Non-pigmented ciliary epithelial cell (primary cell): ENCODE measurements around the gene TMEM259.

ENCODE experiments used
- DNase-seq: peaks from one replicate; pipeline ENCODE4 v3.0.0-alpha.2; 2010; ENCODE audit warnings: low read depth

The TMEM259 gene

DNA sequence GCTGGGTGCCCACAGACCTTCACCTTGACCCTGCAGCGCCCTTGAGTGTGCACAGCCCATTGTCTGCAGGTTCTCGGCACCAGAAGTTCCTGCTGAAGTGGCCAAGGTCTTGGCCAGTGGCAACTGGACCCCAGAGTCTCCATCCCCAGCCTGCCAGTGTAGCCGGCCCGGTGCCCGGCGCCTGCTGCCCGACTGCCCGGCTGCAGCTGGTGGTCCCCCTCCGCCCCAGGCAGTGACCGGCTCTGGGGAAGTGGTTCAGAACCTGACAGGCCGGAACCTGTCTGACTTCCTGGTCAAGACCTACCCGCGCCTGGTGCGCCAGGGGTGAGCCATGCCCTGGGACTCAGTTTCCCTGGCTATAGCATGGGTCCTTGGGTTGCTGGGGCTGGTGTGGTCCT, 34.1 kb upstream of the TMEM259 start:
- DNase-seq = no peak

DNA sequence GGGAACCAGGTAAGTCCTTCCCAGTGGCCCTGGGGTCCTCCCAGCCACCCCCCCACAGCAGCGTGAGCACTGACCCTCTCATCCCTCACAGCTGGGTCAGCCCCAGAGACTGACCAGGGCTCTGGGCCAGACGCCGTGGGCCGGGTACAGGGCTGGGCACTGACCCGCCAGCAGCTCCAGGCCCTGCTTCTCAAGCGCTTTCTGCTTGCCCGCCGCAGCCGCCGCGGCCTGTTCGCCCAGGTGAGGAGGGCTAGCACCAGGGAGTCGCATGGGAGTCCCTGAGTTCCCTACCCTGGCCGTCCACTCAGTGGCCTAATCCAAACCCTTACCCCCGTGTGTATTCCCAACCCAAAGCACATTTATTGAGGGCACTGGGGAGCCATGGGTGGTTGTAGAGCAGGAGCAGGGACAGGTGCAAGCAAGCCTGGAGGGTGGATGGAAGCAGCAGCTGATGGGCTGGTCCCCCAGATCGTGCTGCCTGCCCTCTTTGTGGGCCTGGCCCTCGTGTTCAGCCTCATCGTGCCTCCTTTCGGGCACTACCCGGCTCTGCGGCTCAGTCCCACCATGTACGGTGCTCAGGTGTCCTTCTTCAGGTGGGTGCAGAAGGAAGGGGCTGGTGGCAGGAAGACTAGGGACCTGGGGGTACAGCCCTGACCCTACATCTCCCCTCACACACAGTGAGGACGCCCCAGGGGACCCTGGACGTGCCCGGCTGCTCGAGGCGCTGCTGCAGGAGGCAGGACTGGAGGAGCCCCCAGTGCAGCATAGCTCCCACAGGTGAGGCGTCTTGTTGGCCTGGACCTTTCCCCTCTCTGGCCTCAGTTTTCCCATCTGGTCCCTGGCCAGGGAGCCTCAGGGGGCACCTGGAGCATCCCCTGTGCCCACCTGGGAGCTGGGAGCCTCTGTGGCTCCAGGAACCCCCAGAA, 33.4 kb upstream of the TMEM259 start:
- no peak for DNase-seq

DNA sequence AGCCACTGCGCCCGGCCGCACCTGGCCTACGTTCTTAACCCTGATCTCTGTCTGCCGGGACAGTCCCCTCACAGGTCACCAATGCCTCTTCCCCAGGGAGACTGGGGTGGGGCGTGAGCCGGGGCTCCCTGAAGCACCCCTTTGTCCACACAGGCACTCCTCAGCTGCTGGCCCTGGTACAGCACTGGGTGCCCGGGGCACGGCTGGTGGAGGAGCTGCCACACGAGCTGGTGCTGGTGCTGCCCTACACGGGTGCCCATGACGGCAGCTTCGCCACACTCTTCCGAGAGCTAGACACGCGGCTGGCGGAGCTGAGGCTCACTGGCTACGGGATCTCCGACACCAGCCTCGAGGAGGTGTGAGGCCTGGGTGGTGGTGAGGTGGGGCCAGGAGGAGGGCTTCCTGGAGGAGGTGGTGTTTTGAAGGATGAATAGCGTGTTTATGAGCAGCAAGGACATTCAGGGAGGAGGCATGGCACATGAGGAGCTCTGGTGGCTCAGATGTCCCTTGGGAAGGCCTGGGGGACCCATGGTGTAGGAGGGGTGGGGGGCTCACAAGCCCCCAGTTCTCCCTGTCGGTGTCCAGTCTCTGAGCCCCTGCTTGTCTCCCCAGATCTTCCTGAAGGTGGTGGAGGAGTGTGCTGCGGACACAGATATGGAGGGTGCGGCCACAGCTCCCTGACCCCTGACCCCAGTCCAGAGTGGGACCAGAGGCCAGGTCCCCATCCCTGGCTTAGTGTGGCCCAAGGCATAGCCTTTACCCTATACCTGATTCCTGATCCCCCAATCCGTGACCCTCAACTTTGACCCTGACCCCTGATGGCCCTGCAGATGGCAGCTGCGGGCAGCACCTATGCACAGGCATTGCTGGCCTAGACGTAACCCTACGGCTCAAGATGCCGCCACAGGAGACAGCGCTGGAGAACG, 32.5 kb upstream of the TMEM259 start:
- no peak for DNase-seq

DNA sequence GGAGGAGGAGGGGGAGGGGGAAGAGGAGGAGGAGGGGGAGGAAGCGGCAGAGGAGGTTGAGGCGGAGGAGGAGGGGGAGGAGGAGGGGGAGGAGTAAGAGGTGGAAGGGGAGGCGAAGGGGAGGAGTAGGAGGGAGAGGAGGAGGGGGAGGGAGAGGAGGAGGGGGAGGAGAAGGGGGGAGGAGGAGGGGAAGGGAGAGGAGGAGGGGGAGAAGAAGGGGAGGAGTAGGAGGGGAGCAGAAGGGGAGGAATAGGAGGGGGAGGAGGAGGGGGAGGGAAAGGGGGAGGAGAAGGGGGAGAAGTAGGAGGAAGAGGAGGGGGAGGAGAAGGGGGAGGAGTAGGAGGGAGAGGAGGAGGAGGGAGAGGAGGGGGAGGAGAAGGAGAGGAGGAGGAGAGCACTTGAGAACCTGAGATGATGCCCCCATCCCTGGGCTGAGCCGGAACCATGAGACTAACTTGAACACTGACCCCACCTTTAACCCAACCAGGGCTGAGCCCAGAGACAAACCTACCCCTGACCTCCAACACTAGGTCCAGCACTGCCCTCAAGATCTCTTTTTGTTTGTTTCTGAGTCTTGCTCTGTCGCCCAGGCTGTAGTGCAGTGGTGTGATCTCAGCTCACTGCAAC, 31.5 kb upstream of the TMEM259 start:
- no peak for DNase-seq

DNA sequence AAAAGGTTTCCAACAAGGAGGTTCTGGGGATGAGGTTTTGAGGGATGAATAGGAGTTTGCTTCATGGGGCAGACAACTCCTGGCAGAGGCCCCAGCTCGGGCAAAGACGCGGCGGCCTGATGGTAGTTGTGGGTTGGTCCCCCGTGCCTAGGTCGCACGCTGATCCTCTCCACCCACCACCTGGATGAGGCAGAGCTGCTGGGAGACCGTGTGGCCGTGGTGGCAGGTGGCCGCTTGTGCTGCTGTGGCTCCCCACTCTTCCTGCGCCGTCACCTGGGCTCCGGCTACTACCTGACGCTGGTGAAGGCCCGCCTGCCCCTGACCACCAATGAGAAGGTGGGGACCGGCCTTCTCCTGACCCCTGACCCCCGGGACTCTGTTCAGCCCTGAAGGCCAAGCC, 30.9 kb upstream of the TMEM259 start:
- DNase-seq = no peak

DNA sequence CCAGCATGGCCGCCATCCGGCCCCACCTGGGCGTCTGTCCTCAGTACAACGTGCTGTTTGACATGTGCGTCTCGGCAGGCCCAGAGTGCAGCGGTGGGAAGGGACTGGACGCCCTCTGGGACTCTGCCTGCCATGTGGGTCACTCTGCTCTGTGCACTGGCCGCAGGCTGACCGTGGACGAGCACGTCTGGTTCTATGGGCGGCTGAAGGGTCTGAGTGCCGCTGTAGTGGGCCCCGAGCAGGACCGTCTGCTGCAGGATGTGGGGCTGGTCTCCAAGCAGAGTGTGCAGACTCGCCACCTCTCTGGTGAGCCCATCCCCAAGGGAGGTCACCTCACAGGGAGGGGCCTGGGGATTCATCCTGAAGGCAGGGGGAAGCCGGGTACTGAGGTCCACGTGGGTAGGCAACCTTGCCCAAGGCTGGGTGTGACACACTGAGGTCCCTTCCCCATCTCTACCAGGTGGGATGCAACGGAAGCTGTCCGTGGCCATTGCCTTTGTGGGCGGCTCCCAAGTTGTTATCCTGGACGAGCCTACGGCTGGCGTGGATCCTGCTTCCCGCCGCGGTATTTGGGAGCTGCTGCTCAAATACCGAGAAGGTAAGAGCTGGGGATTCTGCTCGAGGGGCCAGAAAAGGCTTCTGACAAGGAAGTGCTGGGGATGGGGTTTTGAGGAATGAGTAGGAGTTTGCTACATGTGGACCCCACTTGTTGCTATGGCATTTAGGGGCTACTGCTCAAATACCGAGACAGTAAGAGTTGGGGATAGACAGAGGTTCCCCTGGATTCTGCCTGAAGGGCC, 30.3 kb upstream of the TMEM259 start:
- DNase-seq = no peak

DNA sequence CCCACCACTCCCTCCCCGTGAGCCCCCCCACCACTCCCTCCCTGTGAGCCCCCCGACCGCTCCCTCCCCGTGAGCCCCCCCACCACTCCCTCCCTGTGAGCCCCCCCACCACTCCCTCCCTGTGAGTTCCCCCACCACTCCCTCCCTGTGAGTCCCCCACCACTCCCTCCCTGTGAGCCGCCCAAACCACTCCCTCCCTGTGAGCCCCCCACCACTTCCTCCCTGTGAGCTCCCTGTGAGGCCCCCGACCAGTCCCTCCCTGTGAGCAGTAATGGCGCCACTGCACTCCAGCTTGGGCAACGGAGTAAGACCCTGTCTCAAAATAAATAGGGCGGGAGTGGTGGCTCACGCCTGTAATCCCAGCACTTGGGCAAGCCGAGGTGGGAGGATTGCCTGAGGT, 28.9 kb upstream of the TMEM259 start:
- DNase-seq = no peak

DNA sequence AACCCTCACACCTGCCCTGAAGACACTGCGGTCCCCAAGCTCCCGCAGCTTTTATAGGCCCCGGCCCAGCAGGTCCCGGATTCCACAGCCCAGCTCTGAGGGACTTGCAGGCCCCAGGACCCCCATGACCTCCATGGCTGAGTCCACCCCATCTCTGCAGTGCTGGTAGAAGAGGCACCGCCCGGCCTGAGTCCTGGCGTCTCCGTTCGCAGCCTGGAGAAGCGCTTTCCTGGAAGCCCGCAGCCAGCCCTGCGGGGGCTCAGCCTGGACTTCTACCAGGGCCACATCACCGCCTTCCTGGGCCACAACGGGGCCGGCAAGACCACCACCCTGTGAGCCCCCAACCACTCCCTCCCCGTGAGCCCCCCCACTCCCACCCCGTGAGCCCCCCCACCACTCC, 28.2 kb upstream of the TMEM259 start:
- no peak for DNase-seq

DNA sequence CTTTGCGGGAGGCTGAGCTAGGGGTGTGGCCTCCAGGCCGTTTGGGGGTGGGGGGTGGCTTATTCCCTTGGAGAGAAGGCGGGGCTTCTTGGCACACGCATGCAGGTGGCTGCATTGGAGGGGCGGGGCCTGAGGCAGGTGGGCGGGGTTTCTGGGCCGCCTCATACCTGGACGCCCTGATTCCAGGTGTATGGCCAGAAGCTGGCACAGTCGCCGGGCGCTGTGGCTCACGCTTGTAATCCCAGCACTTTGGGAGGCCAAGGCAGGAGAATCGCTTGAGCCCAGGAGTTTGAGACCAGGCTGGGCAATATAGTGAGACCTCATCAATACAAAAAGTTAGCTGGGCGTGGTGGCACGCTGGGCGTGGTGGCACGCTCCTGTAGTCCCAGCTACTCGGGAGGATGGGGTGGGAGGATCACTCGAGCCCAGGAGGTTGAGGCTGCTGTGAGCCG, 26.8 kb upstream of the TMEM259 start:
- DNase-seq = no peak

DNA sequence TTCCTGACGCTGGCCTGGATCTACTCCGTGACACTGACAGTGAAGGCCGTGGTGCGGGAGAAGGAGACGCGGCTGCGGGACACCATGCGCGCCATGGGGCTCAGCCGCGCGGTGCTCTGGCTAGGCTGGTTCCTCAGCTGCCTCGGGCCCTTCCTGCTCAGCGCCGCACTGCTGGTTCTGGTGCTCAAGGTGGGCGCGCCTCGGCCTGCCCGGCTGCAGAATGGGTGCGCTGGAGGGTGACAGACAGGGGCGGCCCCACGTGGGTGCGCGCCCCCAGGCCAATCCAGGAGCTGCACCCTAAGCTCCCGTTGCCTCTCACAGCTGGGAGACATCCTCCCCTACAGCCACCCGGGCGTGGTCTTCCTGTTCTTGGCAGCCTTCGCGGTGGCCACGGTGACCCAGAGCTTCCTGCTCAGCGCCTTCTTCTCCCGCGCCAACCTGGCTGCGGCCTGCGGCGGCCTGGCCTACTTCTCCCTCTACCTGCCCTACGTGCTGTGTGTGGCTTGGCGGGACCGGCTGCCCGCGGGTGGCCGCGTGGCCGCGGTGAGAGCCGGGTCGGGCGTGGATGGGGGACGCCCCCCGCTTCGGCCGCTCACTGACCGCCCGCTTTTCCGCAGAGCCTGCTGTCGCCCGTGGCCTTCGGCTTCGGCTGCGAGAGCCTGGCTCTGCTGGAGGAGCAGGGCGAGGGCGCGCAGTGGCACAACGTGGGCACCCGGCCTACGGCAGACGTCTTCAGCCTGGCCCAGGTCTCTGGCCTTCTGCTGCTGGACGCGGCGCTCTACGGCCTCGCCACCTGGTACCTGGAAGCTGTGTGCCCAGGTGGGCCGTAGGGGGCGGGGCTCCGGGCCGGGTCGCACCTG, 26.1 kb upstream of the TMEM259 start:
- no peak for DNase-seq

DNA sequence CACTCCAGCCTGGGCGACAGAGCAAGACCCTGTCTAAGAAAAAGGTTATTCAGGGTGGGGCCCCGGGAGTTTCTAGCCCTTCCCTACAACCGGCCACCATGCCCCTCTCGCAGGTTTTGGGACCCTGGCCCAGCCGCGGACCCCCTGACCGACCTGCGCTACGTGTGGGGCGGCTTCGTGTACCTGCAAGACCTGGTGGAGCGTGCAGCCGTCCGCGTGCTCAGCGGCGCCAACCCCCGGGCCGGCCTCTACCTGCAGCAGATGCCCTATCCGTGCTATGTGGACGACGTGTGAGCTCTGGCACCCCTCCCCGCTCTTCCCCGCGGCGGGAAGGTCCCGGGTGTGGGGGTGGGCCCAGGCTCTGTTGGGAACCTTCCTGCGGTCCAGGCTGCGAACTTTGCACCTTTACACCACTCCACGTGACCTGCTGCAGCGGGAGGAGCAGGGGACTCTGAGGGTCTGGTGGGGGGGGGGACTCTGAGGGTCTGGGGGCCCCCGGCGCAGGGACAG, 25.2 kb upstream of the TMEM259 start:
- DNase-seq = no peak

DNA sequence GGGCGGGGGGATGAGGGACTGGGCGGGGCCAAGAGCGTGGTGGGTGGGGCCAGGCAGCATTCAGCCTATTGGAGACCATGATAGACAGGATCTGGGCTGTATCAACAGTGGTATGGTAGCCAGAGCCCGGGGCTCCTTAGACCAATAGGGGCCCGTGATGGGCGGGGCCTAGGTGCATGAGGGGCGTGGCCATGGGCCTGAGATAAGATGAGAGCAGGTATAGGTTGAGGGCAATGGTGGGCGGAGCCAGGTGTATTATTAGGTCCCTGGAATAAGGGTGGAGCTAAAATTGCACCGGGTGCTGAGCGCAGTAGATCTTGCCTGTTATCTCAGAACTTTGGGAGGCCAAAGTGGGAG, 24.3 kb upstream of the TMEM259 start:
- no peak for DNase-seq

DNA sequence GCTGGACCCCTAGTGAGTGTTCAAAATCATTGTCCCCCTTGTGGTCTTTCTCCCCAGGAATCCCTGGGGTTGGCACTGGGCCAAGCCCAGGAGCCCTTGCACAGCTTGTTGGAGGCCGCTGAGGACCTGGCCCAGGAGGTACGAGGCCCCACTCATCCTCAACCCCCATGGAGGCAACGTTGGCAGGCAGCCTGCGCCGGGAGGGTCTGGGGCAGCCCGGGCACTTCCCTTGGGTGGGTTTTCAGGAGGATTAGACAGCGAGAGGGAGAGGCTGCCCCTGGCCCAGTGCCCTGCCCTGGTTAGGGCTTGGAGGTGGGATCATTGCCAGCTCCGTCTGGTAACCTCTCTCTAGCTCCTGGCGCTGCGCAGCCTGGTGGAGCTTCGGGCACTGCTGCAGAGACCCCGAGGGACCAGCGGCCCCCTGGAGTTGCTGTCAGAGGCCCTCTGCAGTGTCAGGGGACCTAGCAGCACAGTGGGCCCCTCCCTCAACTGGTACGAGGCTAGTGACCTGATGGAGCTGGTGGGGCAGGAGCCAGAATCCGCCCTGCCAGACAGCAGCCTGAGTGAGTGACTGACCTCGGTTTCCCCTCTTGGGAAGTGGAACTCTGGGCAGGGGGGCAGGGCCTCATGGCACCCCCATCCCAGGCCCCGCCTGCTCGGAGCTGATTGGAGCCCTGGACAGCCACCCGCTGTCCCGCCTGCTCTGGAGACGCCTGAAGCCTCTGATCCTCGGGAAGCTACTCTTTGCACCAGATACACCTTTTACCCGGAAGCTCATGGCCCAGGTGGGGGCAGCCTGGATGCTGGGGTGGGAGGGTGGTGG, 22.0 kb upstream of the TMEM259 start:
- no peak for DNase-seq

DNA sequence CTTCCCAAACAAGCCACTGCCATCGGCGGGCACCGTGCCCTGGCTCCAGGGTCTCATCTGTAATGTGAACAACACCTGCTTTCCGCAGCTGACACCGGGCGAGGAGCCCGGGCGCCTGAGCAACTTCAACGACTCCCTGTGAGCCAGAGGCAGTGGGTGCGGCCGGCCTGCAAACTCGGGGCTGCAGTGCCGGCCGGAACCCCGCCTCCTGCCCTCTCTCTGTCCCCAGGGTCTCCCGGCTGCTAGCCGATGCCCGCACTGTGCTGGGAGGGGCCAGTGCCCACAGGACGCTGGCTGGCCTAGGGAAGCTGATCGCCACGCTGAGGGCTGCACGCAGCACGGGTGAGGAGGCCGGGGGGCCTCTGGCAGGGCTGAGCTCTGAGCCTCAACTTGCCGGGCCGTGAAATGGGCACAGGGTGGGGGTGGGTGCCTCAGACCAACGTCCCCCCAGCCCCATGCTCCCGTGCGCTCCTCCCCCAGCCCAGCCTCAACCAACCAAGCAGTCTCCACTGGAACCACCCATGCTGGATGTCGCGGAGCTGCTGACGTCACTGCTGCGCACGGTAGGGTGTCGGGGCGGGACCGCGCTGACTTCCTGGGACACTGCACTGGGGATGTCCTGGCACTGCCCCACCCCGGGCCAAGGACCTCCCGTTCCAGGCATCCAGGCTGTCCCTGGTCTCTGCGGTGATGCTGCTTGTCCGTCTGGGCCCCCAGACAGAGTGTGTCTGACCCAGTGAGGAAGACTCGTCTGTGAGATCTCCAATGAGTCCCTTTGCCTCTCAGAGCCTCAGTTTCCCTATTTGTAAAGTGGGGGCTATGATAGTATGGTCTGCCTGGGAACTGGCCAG, 21.1 kb upstream of the TMEM259 start:
- DNase-seq = no peak

DNA sequence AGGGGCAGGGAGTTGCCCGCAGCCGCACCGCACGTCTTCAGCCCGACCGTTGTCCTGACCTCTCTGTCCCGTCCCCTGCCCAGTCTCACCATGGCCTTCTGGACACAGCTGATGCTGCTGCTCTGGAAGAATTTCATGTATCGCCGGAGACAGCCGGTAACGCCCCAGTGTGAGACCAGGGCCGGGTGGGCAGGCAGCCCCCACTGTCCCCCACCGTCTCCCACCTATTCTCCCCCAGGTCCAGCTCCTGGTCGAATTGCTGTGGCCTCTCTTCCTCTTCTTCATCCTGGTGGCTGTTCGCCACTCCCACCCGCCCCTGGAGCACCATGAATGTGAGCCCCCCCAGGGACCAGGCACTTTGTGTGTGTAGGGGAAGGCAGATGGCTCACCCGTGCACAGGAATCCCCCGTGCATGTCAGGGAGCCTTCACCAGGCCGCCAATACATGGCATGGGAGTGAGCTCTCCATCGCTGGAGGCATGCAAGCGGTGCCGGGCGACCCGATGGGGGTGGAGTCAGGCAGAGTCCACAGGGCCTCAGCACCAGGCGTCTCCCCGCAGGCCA, 20.4 kb upstream of the TMEM259 start:
- no peak for DNase-seq

DNA sequence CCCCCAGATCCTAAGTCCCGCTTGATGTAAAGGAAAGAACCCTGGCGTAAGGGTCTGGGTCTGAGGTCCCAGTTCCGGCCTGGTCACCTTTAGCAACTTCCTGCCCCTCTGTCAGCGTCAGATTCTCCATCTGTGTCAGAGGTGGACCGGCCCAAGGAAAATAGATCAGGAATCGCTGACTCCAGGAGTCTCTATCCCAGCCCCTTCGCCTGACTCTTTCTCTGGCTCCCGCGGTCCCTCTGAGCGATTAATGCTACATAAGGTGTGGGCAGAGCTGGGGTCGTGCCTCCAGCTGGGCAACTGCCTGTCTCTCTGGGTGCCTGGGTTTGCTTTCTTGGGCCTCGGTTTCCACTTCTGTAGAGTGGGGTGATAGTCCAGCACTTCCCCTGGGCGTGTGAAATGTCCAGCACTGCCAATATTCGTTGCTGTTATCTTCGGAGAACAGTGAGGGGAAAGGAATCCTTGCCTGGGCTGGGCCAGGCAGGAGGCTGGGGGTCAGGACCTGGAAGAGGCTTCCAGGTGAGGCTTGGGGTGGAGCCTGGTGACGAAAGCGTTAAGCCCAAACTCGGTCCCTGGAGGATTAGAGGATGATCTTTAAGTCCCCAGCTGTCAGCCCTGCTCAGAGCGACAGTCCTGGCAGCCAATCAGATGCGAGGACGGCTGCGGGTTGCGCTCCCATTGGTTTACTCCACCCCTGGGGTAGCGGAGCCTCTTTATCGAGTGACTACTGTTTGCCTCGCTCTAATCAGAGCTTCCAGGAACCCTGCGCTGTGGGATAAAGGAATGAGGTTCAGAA, 19.8 kb upstream of the TMEM259 start:
- peak; percentile 80 for DNase-seq
